ENCODE data around the gene PNMA6E.
"Not testable (repeated sequence)": the region's sequence is repeated elsewhere in the genome, so short reads cannot be mapped to it uniquely, and the experiment has no call there.

The PNMA6E gene

DNA sequence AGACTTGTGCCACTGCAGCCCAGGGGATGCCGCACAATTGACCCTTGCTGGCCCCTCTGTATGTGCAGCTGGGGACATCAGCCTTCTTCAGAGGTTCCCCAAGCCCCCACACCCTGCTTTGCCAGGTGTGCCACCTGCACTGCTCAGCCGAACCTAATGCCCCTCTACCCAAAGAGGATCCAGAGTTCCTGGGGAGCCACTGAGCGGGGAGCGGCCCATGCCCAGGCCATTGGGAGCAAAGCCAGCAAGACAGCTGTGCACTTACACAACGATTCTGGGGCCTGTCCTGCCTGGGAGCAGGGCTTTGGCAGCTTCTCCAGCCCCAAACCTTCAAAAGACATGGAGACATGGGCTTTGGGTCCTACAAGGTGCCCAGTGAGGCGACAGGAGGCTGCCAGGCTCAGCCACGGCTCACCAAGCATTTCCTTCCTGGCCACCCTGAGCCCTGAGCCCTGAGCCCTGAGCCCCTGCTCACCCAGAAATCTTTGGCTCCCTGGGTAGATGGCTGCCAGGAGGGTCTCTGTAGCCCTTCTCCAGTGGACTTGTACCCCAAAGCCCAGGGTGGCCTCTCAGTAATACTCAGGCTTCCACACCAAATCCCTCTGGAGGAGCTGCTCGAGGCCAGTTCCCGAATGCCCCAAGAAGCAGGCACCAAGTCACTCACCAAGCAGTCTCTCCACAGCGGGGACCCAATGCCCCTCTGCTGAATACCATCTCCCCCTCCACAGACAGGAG, 13.0 kb downstream of the PNMA6E start:
- FAIRE-seq (no peak), DNase-seq (ENCODE audit: extremely low spot score, insufficient read length, low read depth) (no peak)

GRCh38 chrX:153387345-153387744, 13.8 kb downstream of the PNMA6E start:
- DNase-seq (ENCODE audit: extremely low spot score, insufficient read length, low read depth) (no peak), FAIRE-seq (no peak)

- FAIRE-seq (no peak), DNase-seq (ENCODE audit: extremely low spot score, insufficient read length, low read depth) (no peak)
Observed at GRCh38 chrX:153386097-153386496, 15.1 kb downstream of the PNMA6E start.

DNA sequence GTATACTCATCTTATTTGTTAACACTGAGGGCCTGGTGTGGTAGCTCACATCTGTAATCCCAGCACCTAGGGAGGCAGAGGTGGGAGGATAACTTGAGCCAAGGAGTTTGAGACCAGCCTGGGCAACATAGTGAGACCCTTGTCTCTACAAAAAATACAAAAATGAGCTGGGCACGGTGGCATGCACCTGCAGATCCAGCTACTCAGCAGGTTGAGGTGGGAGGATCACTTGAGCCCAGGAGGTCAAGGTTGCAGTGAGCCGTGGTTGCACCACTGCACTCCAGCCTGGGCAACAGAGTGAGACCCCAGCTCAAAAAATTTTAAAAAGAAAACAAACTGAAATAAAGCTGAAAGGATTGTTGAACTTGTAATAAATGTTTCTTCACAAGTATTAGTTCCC, 16.2 kb downstream of the PNMA6E start:
- not testable (repeated sequence) for FAIRE-seq; DNase-seq (ENCODE audit: extremely low spot score, insufficient read length, low read depth)

- DNase-seq (ENCODE audit: extremely low spot score, insufficient read length, low read depth) = no peak
- no peak for FAIRE-seq
Observed at GRCh38 chrX:153384390-153384789, 16.8 kb downstream of the PNMA6E start.

DNA sequence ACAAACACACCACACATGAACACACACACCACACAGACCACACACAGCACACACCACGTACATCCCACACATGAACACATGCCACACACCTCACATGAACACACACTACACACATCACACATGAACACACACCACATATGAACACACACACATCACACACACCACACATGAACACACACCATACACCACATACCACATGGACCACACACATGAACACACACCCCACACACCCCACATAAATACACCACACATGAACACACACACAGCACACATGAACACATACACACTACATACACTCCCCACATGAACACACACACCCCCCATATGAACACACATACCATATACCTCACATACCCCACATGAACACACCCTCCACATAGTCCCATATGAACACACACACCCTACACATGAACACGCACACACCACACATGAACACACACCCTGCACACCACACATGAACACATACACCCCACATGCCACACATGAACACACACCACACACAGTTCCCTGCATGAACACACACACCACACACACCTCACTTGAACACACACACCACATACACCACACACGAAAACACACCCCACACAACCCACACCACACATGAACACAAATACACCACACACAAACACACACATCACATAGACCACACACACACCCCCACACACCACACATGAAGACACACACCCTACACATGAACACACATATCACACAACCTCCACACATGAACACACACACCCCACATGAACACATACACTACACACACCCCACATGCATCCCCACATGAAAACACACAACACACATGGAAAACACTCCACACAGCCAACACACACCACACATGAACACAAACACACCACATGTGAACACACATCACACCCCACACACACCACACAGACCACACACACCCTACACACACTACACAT, 18.3 kb downstream of the PNMA6E start:
- DNase-seq (ENCODE audit: extremely low spot score, insufficient read length, low read depth) (no peak), FAIRE-seq (peak; percentile 74)

- no peak for FAIRE-seq
- peak; percentile 1 for DNase-seq (ENCODE audit: extremely low spot score, insufficient read length, low read depth)
Observed at GRCh38 chrX:153381684-153382532, 19.2 kb downstream of the PNMA6E start.

- DNase-seq (ENCODE audit: extremely low spot score, insufficient read length, low read depth) (no peak), FAIRE-seq (no peak)
Observed at GRCh38 chrX:153380691-153381090, 20.5 kb downstream of the PNMA6E start.

DNA sequence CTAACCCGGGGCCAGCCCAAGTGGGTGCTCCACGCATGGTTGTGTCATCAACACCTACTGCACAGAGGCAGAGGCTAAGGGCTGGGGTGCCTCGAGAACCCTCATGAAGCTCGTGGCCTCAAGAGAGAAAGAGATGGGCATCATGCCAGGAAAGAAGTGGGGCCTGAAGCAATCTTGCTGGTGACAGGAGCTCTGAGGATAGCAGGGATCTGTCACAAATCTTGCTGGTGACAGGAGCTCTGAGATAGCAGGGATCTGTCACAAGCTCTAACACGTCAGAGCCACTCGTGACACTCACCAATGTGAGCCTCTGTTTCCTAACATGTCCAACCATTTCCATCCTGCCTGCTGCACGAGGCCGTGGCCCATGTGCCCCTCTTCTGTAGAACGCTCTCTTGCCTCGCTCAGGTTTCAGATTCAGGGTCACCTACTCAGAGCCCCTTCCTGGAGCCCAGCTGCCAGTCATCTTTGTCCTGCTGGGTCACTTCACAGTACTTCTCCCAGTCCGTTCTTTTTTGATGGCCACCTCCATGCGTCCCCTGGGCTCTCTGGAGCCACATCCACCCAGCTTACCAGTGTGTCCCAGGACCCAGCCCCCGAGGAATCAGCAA, 21.1 kb downstream of the PNMA6E start:
- DNase-seq (ENCODE audit: extremely low spot score, insufficient read length, low read depth) (no peak), FAIRE-seq (no peak)

- no peak for FAIRE-seq
- DNase-seq (ENCODE audit: extremely low spot score, insufficient read length, low read depth) = no peak
Observed at GRCh38 chrX:153379508-153379907, 21.6 kb downstream of the PNMA6E start.

GRCh38 chrX:153378607-153379006, 22.5 kb downstream of the PNMA6E start:
- no peak for DNase-seq (ENCODE audit: extremely low spot score, insufficient read length, low read depth)
- FAIRE-seq = no peak

GRCh38 chrX:153377727-153378126, 23.4 kb downstream of the PNMA6E start:
- DNase-seq (ENCODE audit: extremely low spot score, insufficient read length, low read depth) (no peak), FAIRE-seq (no peak)

GRCh38 chrX:153375571-153375970, 25.6 kb downstream of the PNMA6E start:
- DNase-seq (ENCODE audit: extremely low spot score, insufficient read length, low read depth) (no peak), FAIRE-seq (no peak)

DNA sequence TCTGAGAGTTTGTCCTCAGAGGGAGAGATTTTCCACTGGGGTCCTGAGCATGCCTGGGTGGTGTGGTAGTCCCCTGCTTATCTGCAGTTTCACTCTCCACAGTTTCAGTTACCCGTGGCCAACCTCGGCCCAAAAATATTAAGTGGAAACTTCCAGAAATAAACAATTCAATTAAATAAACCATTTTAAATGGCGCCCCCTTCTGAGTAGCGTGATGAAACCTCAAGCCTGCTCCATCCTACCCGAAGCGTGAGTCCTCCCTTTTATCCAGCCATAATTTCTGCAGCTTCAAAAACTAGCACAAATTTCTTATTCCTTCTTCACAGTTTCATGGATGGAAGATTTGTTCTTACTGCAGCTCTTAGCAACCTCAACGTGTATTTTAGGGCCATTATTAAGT, 26.7 kb downstream of the PNMA6E start:
- FAIRE-seq (no peak), DNase-seq (ENCODE audit: extremely low spot score, insufficient read length, low read depth) (no peak)

DNA sequence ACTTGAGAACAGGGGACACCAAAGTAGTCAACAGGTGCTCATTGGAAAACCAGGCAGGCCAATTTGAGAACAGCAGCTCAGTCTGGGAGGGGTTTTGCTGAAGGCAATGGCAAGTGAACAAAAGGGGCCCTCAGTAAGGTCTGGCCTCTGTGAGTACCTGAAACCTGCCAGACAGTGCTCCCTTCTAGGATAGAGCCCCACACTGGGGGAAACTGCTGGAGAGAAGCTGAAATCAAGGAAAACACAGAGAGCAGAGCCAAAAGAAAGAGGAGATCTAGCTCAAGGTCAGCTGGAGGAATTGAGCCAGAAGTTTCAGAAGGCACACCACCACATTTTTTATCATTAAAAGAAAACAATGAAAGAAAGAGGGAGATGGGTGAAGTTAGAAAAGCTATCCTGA, 28.2 kb downstream of the PNMA6E start:
- no peak for FAIRE-seq
- no peak for DNase-seq (ENCODE audit: extremely low spot score, insufficient read length, low read depth)

DNA sequence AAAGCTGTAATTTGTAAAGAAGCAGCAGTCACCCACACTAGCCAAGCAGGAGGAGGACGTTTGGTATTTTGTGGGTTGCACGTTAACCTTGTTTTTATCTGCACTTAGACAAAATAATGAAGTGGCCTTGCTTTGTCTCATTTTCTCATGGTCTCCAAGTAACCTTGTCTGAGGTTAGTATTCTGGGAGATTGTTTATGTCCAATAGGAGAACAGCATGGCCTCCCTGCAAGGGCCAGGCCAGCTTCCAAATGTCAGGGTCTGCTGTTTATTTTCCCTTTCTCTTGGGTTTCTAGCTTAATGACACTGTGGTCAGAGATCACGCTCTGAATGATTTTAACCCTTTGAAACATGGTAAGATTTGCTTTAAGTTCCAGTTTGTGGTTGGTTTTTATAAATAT, 29.9 kb downstream of the PNMA6E start:
- DNase-seq (ENCODE audit: extremely low spot score, insufficient read length, low read depth) (no peak), FAIRE-seq (peak; percentile 66)

DNA sequence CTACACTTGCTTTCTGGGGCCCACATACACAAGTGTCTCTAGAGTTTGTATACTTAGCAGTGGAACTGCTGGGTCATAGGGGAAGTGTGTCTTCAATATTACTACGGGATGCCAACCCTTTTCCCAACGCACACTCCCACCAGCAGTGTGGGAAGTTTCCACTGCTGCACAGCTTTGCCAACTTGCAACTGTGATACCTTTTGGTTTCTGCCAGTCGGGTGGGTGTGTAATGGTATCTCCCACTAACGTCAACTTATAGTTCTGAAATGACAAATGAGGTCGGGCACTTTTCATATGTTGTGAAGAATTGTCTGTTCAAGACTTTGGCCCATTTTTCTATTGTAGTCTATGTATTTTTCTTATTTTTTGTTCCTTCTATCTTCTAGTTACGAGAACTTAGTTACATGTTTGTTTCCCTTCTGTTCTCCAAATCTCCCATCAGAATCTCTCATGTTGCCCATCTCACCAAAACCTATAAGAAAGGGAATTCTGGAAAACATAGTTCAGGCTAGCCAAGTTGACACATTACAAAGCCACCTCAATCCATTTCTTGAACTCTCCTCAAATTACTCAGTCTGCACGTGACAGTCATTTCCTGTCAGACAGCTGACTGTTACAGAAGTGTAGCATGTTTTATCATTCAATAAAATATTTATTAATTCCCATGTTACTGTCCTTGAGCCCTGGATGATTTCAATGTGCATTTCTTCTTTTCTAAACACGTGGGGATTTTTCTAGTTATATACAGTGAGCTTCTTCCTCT, 30.7 kb downstream of the PNMA6E start:
- FAIRE-seq (peak; percentile 54), DNase-seq (ENCODE audit: extremely low spot score, insufficient read length, low read depth) (no peak)

DNA sequence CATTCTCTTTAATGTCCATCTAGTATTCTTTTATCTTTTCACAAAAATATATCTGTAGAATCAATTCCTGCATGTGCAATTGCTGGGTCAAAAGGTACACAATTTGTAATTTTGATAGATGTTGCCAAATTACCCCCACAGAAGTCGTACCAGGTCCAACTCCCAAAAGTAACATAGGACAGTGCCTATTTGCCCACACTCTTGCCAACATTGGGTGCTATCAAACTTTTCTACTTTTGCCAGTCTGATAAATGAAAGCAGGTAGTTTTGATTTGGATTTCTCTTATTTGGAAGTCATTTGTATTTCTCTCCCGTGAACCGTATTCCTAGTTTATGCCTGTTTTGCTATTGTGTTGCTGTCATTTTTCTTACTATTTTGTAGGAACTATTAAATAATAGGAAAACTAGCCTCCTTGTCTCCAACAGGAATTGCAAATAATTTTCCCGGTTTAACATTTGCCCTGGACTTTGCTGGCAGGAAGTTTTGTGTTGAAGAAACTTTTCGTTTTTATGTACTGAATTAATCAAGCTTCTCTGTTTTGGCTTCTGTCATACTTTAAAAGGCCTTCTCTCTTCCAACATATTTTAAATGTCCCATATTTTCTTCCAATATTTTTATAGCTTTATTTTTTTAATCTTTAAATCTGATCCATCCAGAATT, 34.1 kb downstream of the PNMA6E start:
- no peak for FAIRE-seq

DNA sequence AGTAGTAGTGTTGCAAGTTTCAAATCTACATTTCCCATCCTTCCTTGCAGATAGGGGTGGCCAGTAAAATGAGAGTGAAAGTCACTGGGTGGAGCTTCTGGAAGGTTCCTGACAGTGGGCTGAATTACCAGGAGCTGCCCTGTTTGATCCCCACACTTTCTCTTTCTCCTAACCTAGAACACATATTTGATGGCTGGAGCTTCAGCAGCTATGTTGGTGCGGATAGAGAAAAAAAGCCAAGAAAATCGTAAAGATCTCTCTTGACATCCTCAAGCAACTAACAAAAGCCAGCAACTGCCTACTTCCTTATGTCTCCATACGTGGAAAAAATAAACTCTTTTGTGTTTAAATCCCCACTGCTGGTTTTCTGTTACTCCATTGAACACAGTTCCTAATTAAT, 35.0 kb downstream of the PNMA6E start:
- no peak for DNase-seq (ENCODE audit: extremely low spot score, insufficient read length, low read depth)
- FAIRE-seq = no peak

More for the DNA sequence above, 34.1 kb downstream of the PNMA6E start:
- DNase-seq (ENCODE audit: extremely low spot score, insufficient read length, low read depth) = no peak

Data from GM18507 (cell line).